Central memory CD4-positive, alpha-beta T cell (primary cell): ENCODE measurements around the gene TOR2A.

Experiments
- DNase-seq: peaks from one replicate; pipeline ENCODE4 v3.0.0; 2022

The TOR2A gene

GRCh38 chr9:127742435-127743088 lies 7.5 kb upstream of the TOR2A start:
- DNase-seq, result no peak

GRCh38 chr9:127741831-127742434 lies 6.8 kb upstream of the TOR2A start:
- DNase-seq, result no peak

- no peak for DNase-seq
Measured at GRCh38 chr9:127739614-127740330, 4.7 kb upstream of the TOR2A start.

- DNase-seq, result no peak
Measured at GRCh38 chr9:127738666-127739065, 3.6 kb upstream of the TOR2A start.

GRCh38 chr9:127735530-127736185 lies 564 bp upstream of the TOR2A start:
- DNase-seq, result no peak

GRCh38 chr9:127734247-127734746 lies 797 bp downstream of the TOR2A start:
- no peak for DNase-seq

- no peak for DNase-seq
Measured at GRCh38 chr9:127733614-127734013, 1.5 kb downstream of the TOR2A start.

GRCh38 chr9:127732444-127732843 lies 2.6 kb downstream of the TOR2A start:
- no peak for DNase-seq

- no peak for DNase-seq
Measured at GRCh38 chr9:127731938-127732337, 3.2 kb downstream of the TOR2A start.

- DNase-seq, result no peak
Measured at GRCh38 chr9:127730799-127731410, 4.2 kb downstream of the TOR2A start.

- DNase-seq, result no peak
Measured at GRCh38 chr9:127730262-127730661, 4.8 kb downstream of the TOR2A start.

- no peak for DNase-seq
Measured at GRCh38 chr9:127729522-127730256, 5.4 kb downstream of the TOR2A start.

- no peak for DNase-seq
Measured at GRCh38 chr9:127728808-127729207, 6.3 kb downstream of the TOR2A start.

- DNase-seq, result no peak
Measured at GRCh38 chr9:127726871-127727270, 8.2 kb downstream of the TOR2A start.

- DNase-seq, result no peak
Measured at GRCh38 chr9:127724012-127724411, 11.1 kb downstream of the TOR2A start.

- no peak for DNase-seq
Measured at GRCh38 chr9:127723444-127723843, 11.7 kb downstream of the TOR2A start.

GRCh38 chr9:127723013-127723412 lies 12.1 kb downstream of the TOR2A start:
- DNase-seq, result no peak

GRCh38 chr9:127722055-127722745 lies 12.9 kb downstream of the TOR2A start:
- no peak for DNase-seq

- DNase-seq, result no peak
Measured at GRCh38 chr9:127721391-127721821, 13.7 kb downstream of the TOR2A start.

- DNase-seq, result no peak
Measured at GRCh38 chr9:127720865-127721227, 14.2 kb downstream of the TOR2A start.

- DNase-seq, result peak; percentile 12
Measured at GRCh38 chr9:127720031-127720864, 14.8 kb downstream of the TOR2A start.
